Osteocyte (in vitro differentiated cells): Measurements from ENCODE around the gene ACTN4. TPM values are rescaled to one million over a fixed set of nuclear protein-coding genes. Genes with fewer than 3 reads are reported as not detected.
"Not testable (repeated sequence)": the region's sequence is repeated elsewhere in the genome, so short reads cannot be mapped to it uniquely, and the experiment has no call there.

Experiments
- DNase-seq: peaks from one replicate; pipeline ENCODE4 v3.0.0; 2021; ENCODE audit warnings: mixed read lengths; ENCODE audit not compliant: unreplicated experiment; ENCODE audit errors: extremely low spot score
- H3K27ac Mint-ChIP-seq: one replicate; pipeline ENCODE4 v1.8.0; 2021; ENCODE audit warnings: mild to moderate bottlenecking, mixed read lengths; ENCODE audit not compliant: unreplicated experiment
- H3K27me3 Mint-ChIP-seq: one replicate; pipeline ENCODE4 v1.8.0; 2021; ENCODE audit warnings: mixed read lengths; ENCODE audit not compliant: unreplicated experiment
- H3K36me3 Mint-ChIP-seq: one replicate; pipeline ENCODE4 v1.8.0; 2021; ENCODE audit warnings: mixed read lengths; ENCODE audit not compliant: unreplicated experiment
- H3K4me1 Mint-ChIP-seq: one replicate; pipeline ENCODE4 v1.8.0; 2021; ENCODE audit warnings: mixed read lengths; ENCODE audit not compliant: unreplicated experiment
- H3K4me3 Mint-ChIP-seq: one replicate; pipeline ENCODE4 v1.8.0; 2021; ENCODE audit warnings: mild to moderate bottlenecking, moderate library complexity, mixed read lengths; ENCODE audit not compliant: unreplicated experiment
- H3K9me3 Mint-ChIP-seq: one replicate; pipeline ENCODE4 v1.8.0; 2021; ENCODE audit warnings: mixed read lengths; ENCODE audit not compliant: unreplicated experiment
- long read RNA-seq: library from polyadenylated mRNA; unstranded; transcript quantifications from one replicate; pipeline ENCODE4 v2.0.0, GENCODE V29; 2021
- total RNA-seq: library from RNA; stranded (reverse); gene quantifications from 2 replicates; pipeline ENCODE4 v1.2.1, GENCODE V29; 2021
- TF ChIP-seq, protein P1 (sequence below): fragments of 200-600 bp; sonication (generic); IDR thresholded peaks from 2 replicates; pipeline ENCODE4 v1.5.0; 2021; ENCODE audit warnings: antibody characterized with exemption, mild to moderate bottlenecking, moderate library complexity

Gene ACTN4
- total RNA-seq = 525 and 560 TPM in 2 replicates
- long read RNA-seq, full-length matches to known transcripts = 9 of 25 reads
- long read RNA-seq, partial matches to known transcripts = 9 of 25 reads
- long read RNA-seq, other reads (novel, unspliced or antisense) = 7 of 25 reads

- TF ChIP-seq, protein P1, sequence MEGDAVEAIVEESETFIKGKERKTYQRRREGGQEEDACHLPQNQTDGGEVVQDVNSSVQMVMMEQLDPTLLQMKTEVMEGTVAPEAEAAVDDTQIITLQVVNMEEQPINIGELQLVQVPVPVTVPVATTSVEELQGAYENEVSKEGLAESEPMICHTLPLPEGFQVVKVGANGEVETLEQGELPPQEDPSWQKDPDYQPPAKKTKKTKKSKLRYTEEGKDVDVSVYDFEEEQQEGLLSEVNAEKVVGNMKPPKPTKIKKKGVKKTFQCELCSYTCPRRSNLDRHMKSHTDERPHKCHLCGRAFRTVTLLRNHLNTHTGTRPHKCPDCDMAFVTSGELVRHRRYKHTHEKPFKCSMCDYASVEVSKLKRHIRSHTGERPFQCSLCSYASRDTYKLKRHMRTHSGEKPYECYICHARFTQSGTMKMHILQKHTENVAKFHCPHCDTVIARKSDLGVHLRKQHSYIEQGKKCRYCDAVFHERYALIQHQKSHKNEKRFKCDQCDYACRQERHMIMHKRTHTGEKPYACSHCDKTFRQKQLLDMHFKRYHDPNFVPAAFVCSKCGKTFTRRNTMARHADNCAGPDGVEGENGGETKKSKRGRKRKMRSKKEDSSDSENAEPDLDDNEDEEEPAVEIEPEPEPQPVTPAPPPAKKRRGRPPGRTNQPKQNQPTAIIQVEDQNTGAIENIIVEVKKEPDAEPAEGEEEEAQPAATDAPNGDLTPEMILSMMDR = no peak
- H3K27me3 Mint-ChIP-seq = no peaks in the 10 kb centered on the region
- no peaks in the 10 kb centered on the region for H3K9me3 Mint-ChIP-seq
Measured at GRCh38 chr19:38647368-38647965, at the start of gene ACTN4. Gene ACTN4 (plus strand): TSS chr19:38647649. CDS start chr19:38647746, 97 bp downstream.

GRCh38 chr19:38599722-38600121 lies 47.7 kb upstream of the ACTN4 start:
- Mint-ChIP-seq H3K4me3 (no peak overlapping the region), H3K36me3 (no peaks in the 10 kb centered on the region), H3K4me1 (peaks cover 5% of the 10 kb centered on the region), H3K27ac (no peak overlapping the region), H3K9me3 (no peaks in the 10 kb centered on the region), H3K27me3 (peaks cover 7% of the 10 kb centered on the region)
- DNase-seq = no peak
- TF ChIP-seq, protein P1 = no peak

More at GRCh38 chr19:38647368-38647965, at the start of gene ACTN4:
- Mint-ChIP-seq H3K4me1 (peaks cover 42% of the 10 kb centered on the region), H3K4me3 (peak within 1 kb of the TSS; percentile 98), H3K27ac (peak within 1 kb of the TSS; percentile 99), H3K36me3 (no peaks in the 10 kb centered on the region)
- DNase-seq = peak; percentile 100

DNA sequence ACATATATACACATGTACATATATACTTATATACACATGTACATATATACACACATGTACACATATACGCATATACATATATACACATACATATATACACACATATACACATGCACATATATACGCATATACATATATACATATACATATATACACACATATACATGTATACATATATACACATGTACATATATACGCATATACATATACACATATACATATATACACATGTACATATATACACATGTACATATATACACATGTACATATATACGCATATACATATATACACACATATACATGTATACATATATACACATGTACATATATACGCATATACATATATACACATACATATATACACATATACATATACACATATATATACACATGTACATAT lies 44.6 kb upstream of the ACTN4 start:
- not testable (repeated sequence) for H3K27ac Mint-ChIP-seq, H3K36me3 Mint-ChIP-seq, H3K9me3 Mint-ChIP-seq, H3K27me3 Mint-ChIP-seq, H3K4me1 Mint-ChIP-seq, H3K4me3 Mint-ChIP-seq, DNase-seq

DNA sequence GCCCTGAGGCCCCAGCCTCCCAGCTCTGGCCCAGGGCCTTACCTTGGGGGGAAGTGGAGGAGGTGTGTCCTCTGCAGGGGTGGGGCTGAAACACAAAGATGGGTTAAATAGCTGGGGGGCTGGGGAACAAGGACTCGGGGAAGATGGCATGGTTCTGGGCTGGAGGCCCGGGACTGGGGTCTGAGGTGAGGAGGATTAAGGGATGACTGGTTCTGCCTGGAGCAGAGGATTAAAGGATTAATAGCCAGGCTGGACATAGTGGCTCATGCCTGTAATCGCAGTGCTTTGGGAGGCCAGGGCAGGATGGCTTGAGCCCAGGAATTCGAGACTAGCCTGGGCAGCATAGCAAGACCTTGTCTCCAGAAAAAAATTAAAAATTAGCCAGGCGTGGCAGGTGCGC lies 41.3 kb upstream of the ACTN4 start:
- Mint-ChIP-seq H3K36me3 (no peaks in the 10 kb centered on the region), H3K4me1 (no peaks in the 10 kb centered on the region), H3K27me3 (peaks cover 2% of the 10 kb centered on the region), H3K4me3 (no peak overlapping the region), H3K9me3 (no peaks in the 10 kb centered on the region), H3K27ac (no peak overlapping the region)
- TF ChIP-seq, protein P1 = no peak
- no peak for DNase-seq

DNA sequence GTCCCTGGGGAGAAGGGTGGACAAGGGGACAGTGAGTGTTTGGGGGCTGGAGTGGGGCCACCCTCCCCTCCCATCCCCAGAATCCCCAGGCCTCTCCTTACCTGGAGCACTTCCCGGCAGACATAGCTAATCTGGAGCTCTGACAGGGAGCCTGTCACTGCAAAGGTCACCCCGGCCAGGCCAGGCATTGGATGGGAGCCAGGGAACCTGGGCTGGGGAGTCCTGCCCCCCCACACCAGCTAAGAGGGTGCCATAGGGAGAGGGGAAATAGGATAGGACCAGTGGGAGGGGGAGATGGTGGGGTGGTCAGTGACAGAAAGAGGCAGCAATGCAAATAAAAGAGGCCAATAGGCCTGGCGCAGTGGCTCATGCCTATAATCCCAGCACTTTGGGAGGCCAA lies 33.2 kb upstream of the ACTN4 start:
- no peak for DNase-seq
- peaks cover 10% of the 10 kb centered on the region for H3K4me1 Mint-ChIP-seq
- no peaks in the 10 kb centered on the region for H3K9me3 Mint-ChIP-seq
- TF ChIP-seq, protein P1 = no peak
- H3K27ac Mint-ChIP-seq = no peak overlapping the region
- H3K27me3 Mint-ChIP-seq = peaks cover 3% of the 10 kb centered on the region
- H3K36me3 Mint-ChIP-seq = no peaks in the 10 kb centered on the region
- H3K4me3 Mint-ChIP-seq = no peak overlapping the region
